KOPT-K1 (cell line): ENCODE results near the gene IFI35.
"Not testable (repeated sequence)": the region's sequence is repeated elsewhere in the genome, so short reads cannot be mapped to it uniquely, and the experiment has no call there.

Experiments
- H3K27ac ChIP-seq: fragments of 200-600 bp; sonication (generic); 2 replicates; pipeline ENCODE4 v1.5.1; 2016; ENCODE audit warnings: antibody characterized with exemption, mild to moderate bottlenecking, low read depth, low read length; ENCODE audit not compliant: poor library complexity, severe bottlenecking
- H3K36me3 ChIP-seq: fragments of 200-600 bp; sonication (generic); 2 replicates; pipeline ENCODE4 v1.5.1; 2017; ENCODE audit warnings: antibody characterized with exemption, mild to moderate bottlenecking, low read length, moderate library complexity; ENCODE audit not compliant: insufficient read depth
- H3K9me3 ChIP-seq: fragments of 200-600 bp; sonication (generic); 2 replicates; pipeline ENCODE4 v1.5.1; 2017; ENCODE audit warnings: antibody characterized with exemption, low read length, mild to moderate bottlenecking; ENCODE audit not compliant: insufficient read depth, poor library complexity, severe bottlenecking

IFI35 gene

DNA sequence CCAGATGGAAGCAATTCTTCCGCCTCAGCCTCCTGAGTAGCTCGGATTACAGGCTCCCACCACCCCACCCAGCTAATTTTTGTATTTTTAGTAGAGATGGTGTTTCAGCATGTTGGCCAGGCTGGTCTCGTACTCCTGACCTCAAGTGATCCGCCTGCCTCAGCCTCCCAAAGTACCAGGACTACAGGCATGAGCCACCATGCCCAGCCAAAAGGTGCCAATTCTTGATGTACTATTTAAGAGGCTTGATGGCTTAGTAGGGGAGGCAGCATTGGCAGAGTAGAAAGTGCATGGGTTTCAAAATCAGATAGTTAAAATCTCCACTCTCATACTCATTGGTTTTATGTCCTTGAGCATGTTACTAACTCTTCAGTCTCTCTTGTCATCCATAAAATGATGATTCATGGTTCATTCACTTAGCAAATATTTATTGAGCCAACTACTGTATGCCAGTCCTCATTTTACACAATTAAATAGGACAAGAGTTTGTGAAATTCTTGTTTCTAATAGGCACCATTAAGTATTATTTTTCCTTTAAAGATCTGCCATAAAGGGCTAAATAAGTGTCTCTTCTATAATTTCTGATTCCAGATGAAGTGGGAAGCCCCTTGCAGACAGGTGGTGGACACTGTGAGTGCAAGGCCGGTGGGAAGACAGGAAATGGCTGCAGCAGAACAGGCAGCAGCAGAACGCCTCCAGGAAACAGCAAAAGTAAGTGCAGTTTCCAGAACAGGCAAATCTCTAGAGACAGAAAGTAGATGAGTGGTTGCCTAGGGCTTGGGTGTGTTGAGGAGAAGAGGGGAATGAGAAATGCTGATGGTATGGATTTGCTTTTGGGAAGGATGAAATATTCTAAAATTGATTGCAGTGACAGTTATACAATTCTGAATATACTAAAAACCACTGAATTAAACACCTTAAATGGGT is 16.6 kb upstream of the IFI35 start:
- Histone ChIP-seq H3K27ac (no peak overlapping the region), H3K9me3 (no peaks in the 10 kb centered on the region), H3K36me3 (peaks cover 100% of the 10 kb centered on the region)

DNA sequence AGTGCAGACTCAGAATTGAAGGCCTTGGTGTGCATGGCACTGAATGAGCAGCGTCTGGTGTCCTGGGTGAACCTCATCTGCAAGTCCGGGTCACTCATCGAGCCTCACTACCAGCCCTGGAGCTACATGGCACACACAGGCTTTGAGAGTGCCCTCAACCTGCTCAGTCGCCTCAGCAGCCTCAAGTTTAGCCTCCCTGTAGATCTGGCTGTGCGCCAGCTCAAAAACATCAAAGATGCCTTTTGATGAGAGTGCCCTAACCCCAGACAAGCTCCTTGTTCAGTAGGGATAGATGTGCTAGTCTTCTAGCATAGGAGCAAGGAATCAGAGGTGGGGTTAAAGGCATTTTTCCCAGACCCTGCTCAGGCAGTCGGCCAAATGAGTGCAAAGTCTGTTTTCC is 15.1 kb upstream of the IFI35 start:
- Histone ChIP-seq H3K9me3 (no peaks in the 10 kb centered on the region), H3K36me3 (peaks cover 90% of the 10 kb centered on the region), H3K27ac (no peak overlapping the region)

DNA sequence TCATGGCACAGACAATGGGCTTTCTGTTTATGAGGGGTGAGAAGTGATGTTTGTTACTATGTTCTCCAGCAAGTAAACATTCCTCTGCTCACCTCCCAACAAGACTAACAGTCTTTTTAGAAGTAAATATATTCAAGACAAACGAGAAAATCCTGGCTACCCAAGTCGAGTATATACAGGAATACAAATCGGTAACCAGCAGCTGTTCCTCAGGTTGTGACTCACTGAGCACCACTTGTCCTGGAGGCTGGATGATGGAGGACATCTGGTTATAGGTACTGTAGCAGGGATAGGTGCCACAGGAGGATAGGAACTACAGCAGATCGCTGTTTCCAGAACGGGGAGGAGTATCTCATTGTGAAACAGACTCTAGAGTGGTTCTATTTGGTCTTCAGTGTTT is 13.7 kb upstream of the IFI35 start:
- H3K27ac ChIP-seq: no peak overlapping the region
- H3K36me3 ChIP-seq: peaks cover 76% of the 10 kb centered on the region
- H3K9me3 ChIP-seq: no peaks in the 10 kb centered on the region

DNA sequence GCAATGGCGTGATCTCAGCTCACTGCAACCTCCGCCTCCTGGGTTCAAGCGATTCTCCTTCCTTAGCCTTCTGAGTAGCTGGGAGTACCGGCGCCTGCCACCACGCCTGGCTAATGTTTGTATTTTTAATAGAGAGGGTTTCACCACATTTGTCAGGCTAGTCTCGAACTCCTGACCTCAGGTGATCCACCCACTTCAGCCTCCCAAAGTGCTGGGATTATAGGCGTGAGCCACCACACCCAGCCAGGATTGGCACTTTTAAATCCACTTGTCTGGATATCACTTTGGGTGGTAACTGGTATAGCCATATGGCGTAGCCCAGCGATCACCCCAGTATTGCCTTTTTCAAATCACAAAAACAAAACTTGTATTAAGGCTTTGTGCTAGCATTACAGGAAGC is 12.7 kb upstream of the IFI35 start:
- not testable (repeated sequence) for H3K9me3 ChIP-seq, H3K27ac ChIP-seq
- H3K36me3 ChIP-seq: peaks cover 71% of the 10 kb centered on the region

DNA sequence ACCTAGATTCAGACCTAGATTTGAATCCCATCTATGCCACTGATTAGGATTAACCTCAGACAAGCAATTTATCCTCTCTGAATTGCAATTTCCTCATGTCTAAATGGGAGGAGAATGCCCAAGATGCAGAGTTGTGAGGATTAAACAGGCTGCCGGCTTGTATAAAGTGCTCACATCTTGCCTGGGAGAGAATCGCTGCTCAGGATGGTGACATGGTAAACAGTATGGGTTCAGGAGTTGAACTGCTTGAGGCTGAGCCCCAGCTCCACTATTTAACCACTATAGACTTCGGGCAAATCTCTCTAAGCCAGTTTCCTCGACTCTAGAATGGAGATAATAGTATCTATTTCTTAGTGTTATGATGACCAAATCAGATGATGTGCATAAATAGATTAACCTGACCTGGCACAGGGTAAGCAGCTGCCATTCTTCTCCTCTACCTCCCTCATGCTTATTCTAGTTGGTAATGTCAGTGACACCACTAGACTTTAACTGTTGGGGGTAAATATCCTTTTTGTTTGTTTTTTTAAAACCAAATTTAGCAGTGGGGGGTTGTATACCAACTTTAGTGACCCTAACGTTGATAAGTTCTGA is 9.1 kb upstream of the IFI35 start:
- peaks cover 70% of the 10 kb centered on the region for H3K36me3 ChIP-seq
- H3K27ac ChIP-seq: peak overlapping the region; percentile 24
- H3K9me3 ChIP-seq: no peaks in the 10 kb centered on the region

DNA sequence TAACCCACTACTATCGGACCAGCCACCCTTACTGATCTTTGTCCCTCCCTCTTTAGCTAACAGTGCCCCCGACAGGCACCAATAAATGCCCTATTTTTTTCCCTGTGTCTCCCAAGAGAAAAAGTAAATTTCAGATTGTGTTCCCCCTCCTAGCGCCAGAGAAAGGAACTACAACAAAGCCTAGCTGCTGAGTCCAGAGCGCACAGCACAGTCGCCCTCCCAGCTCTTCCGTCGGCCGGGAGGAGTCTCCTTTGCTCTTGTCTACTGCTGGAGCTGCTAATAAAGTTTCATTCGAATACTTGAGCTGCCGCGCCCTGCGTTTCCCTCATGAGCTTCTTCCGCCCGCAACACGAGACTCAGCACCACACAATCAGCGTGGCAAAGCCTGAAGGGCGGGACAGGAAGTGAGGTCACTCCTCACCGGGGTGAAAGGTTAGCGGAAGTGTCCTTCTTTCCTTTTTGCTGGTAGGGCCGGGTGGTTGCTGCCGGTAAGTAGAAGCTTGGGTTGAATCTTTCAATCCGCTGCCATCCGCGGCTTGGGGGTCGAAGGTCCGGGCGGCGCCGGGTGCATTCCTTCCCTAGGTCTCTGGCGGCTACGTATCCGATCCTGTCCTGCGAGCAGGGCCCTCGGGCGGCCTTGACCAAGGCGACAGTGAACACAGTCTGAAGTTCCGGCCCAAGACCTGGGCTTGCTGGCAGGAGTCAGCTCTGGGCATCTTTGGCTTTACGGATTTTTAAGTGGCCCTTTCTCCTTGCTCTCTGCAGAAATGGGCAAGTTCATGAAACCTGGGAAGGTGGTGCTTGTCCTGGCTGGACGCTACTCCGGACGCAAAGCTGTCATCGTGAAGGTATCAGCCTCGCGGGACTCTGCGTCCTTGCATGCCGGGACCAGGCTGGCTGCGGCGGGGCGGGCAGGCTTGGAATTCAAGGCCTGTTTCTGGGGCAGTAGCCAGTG is 8.3 kb upstream of the IFI35 start, which contains the start of gene RPL27:
Gene RPL27, plus strand, starts transcription at position 436 of the 955 bp plus-strand sequence. Its CDS starts 332 bp downstream, at position 768.
- Histone ChIP-seq H3K27ac (peak within 1 kb of the TSS; percentile 78), H3K36me3 (peaks cover 70% of the 10 kb centered on the region), H3K9me3 (no peaks in the 10 kb centered on the region)

DNA sequence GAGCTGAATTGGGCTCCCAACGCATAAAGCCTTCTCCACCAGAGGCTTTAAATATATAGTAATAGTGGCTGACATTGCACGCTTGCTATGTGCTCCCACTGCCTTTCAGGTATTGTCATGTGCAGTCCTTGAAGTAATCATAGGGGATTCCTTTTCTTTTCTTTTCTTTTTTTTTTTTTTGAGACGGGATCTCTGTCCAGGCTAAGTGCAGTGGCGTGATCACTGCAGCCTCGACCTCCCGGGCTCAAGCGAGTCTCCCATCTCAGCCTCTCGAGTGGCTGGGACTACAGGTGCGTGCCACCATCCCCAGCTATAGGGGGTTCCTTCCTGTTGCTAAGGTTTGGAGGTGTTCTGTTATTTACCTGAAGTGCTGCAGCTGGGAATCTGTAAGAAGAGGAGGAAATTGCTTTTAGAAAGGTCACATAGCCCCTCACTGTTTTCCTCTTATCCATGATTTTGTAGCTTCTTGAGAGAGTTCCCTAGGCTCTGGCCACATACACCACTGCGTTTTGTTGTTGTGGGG is 7.5 kb upstream of the IFI35 start:
- peak overlapping the region; percentile 78 for H3K27ac ChIP-seq
- peaks cover 70% of the 10 kb centered on the region for H3K36me3 ChIP-seq
- H3K9me3 ChIP-seq: no peaks in the 10 kb centered on the region

DNA sequence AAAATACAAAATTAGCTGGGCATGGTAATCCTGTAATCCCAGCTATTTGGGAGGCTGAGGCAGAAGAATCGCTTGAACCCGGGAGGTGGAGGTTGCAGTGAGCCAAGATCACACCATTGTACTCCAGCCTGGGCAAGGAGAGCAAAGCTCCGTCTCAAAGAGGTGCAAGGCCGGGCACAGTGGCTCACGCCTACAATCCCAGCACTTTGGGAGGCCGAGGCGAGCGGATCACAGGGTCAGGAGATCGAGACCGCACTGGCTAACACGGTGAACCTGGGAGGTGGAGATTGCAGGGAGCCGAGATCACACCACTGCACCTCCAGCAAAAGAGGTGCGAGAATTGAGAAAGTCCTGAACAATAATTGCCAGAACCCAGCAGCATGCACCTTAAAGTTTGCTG is 5.7 kb upstream of the IFI35 start:
- peaks cover 73% of the 10 kb centered on the region for H3K36me3 ChIP-seq
- H3K9me3 ChIP-seq, H3K27ac ChIP-seq: not testable (repeated sequence)

DNA sequence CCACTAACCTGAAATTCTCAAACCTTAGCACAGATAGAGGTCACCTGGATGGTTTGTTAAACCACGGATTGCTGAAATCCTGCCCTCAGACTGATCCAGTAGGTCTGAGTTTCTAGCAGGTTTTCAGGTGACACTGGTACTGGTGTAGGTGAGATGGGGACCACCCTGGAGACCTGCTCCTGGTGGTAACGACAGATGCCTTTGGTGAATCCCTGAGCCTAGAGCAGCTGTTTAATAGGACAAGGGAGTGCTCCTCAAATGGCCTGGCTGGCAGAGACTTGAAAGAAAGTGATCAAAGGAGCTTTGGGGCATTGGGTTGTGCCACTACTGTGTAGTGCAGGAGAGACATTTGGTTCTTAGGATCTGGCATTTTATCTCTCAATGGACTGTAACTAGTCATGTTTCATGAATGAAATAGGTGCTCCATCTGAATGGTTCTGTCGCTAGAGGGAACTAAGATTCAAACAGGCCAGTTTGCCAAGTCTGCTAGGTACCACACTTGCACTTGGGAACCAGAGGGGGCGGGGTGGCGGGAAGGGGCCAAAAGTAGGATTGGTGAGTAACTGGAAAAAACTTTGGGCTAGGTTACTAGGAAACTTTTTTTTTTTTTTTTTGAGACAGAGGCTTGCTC is 2.9 kb upstream of the IFI35 start:
- H3K27ac ChIP-seq: no peak overlapping the region
- peaks cover 70% of the 10 kb centered on the region for H3K36me3 ChIP-seq
- H3K9me3 ChIP-seq: no peaks in the 10 kb centered on the region

DNA sequence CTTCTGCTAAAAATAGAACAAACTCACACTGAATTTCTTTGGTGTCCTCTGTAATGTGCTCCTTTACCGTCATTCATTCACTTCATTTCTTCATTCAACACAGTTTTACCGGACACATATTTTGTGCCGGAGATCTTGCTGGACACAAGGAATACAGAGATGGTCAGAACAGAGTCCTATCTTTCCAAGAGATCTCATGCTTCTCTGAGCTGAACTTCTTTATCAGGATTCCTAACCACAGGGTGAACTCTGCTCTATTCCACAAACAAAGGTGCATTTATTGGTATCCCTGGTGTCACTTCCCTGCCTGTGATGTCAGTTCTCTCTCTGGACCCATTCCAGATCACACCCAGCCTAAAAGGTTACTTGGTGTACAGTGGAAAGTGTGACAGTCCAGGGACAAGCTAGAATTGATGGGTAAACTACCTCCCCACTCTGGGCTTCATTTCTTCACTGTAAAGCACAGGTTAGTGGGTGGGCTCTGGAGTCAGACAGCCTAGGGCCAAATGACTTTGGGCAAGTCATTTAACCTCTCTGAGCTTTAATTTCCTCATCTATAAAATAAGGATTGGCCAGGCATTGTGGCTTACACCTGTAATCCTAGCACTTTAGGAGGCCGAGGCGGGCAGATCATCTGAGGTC is 4.2 kb downstream of the IFI35 start:
- peaks cover 30% of the 10 kb centered on the region for H3K36me3 ChIP-seq
- H3K9me3 ChIP-seq: no peaks in the 10 kb centered on the region
- H3K27ac ChIP-seq: no peak overlapping the region

DNA sequence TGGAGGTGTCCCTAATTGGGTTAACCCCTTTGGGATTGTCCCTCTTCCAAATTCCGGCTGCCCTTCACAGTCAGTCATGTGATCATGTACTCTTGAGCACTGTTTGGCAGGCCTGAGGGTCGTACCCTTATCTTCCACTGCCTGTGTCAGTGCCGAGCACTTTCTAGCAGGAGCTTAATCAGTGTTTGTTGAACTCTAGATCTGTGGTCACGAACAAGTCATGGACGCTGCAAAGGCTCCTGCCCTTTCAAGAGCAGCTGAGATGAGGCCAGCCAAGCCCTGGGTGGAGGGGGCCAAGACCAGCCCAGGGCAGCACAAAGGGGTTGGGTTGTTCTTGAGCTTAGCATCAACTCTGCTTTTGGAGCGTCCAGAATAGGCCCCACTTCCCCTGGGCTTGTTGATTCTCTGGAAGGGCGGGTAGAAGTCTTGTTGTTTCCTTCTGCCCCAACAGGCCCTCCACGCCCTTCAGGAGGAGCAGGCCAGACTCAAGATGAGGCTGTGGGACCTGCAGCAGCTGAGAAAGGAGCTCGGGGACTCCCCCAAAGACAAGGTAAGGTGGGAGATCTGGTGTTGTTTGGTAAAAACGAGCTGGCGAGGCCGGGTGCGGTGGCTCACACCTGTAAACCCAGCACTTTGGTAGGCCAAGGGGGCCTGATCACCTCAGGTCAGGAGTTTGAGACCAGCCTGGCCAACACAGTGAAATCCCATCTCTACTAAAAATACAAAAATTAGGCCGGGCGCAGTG is 5.3 kb downstream of the IFI35 start:
- Histone ChIP-seq H3K36me3 (peaks cover 37% of the 10 kb centered on the region), H3K9me3 (no peaks in the 10 kb centered on the region), H3K27ac (no peak overlapping the region)

DNA sequence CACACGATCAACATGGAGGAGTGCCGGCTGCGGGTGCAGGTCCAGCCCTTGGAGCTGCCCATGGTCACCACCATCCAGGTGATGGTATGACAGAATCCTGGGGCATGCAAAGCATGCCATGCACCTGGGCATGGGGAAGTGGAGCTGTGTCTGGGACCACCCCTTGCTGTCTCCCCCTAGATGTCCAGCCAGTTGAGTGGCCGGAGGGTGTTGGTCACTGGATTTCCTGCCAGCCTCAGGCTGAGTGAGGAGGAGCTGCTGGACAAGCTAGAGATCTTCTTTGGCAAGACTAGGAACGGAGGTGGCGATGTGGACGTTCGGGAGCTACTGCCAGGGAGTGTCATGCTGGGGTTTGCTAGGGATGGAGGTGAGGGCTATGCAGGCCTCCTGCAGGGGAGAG is 6.7 kb downstream of the IFI35 start:
- Histone ChIP-seq H3K36me3 (peaks cover 43% of the 10 kb centered on the region), H3K27ac (no peak overlapping the region), H3K9me3 (no peaks in the 10 kb centered on the region)

DNA sequence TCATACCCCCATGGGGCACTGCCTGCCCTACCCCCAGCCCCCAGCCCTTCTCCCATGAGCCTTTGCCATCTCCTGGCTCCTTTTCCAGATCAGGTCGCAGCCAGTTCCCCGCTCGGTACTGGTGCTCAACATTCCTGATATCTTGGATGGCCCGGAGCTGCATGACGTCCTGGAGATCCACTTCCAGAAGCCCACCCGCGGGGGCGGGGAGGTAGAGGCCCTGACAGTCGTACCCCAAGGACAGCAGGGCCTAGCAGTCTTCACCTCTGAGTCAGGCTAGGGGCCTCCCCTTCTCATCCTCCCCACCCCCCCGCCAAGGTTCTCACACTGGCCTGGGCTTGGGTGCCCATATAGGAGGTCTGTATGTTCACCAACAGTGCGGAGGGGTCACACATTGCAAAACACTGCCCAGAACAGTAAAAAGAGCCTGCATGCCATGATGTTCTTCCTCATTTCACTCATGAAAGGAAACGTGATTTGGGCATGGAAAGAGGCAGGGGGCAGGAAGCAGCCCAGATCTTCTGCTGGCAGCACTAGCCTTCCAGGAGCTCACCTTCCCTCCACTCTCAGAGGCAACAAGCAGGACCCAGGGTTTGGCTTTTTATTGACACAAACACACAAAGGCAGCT is 7.5 kb downstream of the IFI35 start:
- Histone ChIP-seq H3K27ac (no peak overlapping the region), H3K36me3 (peaks cover 43% of the 10 kb centered on the region)

More for the DNA sequence above, 7.5 kb downstream of the IFI35 start:
- H3K9me3 ChIP-seq: no peaks in the 10 kb centered on the region
